DOHH2 (cell line): ENCODE measurements around the gene PIGN.

Source experiments
- CTCF ChIP-seq: fragments of 200-600 bp; sonication (generic); IDR thresholded peaks from one replicate; pipeline ENCODE4 v1.5.1; 2014; ENCODE audit warnings: antibody characterized with exemption, mild to moderate bottlenecking, low read depth, low read length; ENCODE audit not compliant: poor library complexity, severe bottlenecking
- EZH2phosphoT487 ChIP-seq: fragments of 200-600 bp; sonication (generic); IDR thresholded peaks from 2 replicates; pipeline ENCODE4 v1.6.1; 2017; ENCODE audit warnings: borderline replicate concordance, mild to moderate bottlenecking, antibody characterized with exemption, low read length, moderate library complexity, mixed read lengths

- TF ChIP-seq CTCF (no peak), EZH2phosphoT487 (no peak)
These were observed 160.3 kb downstream of the PIGN start for GRCh38 chr18:62026586-62026985.
